ENCODE results near the gene SLC22A14. TPM values are rescaled to one million over a fixed set of nuclear protein-coding genes. Genes with fewer than 3 reads are reported as not detected.
A peak's percentile ranks its signal among the peaks of the same experiment; 100 is the strongest.

The SLC22A14 gene
- total RNA-seq, 6 experiments from 2014 or later = 0.12 to 0.29 (median 0.12) TPM; not detected in 3

- no peaks in the 10 kb centered on the region for H3K36me3 ChIP-seq
- no peak overlapping the region for H3K27ac ChIP-seq
- 76% methylated on average over 4 of the region's 9 CpGs for WGBS (ENCODE audit: insufficient coverage, low coverage, low lambda C conversion rate, missing lambda C conversion rate)
- no peak for ATAC-seq
- H3K4me3 ChIP-seq = no peak overlapping the region
- no peaks in the 10 kb centered on the region for H3K4me1 ChIP-seq
- TF ChIP-seq CTCF (IDR thresholded peaks at IDR 0.05) (no peak), POLR2A (IDR thresholded peaks at IDR 0.05) (no peak)
- DNase-seq = no peak
- H3K9me3 ChIP-seq = no peaks in the 10 kb centered on the region
- intact Hi-C loops (cut with DNase I) = no loop called here
- no peaks in the 10 kb centered on the region for H3K27me3 ChIP-seq
Observed at GRCh38 chr3:38308456-38308855, 26.4 kb downstream of the SLC22A14 start.

- DNase-seq (no peak), ATAC-seq (peak in 1 of 4 donors; percentile 23)
- H3K36me3 ChIP-seq = no peaks in the 10 kb centered on the region
- 76% methylated on average over 1 of the region's 1 CpG for WGBS (ENCODE audit: insufficient coverage, low coverage, low lambda C conversion rate, missing lambda C conversion rate)
- no peaks in the 10 kb centered on the region for H3K9me3 ChIP-seq
- H3K4me3 ChIP-seq = no peak overlapping the region
- no peaks in the 10 kb centered on the region for H3K27me3 ChIP-seq
- TF ChIP-seq POLR2A (IDR thresholded peaks at IDR 0.05) (no peak), CTCF (IDR thresholded peaks at IDR 0.05) (no peak)
- no peaks in the 10 kb centered on the region for H3K4me1 ChIP-seq
- no peak overlapping the region for H3K27ac ChIP-seq
- intact Hi-C loops (cut with DNase I) = no loop called here
Observed at GRCh38 chr3:38311476-38311875, 29.4 kb downstream of the SLC22A14 start.

GRCh38 chr3:38311941-38312340, 29.8 kb downstream of the SLC22A14 start:
- no peak for ATAC-seq
- no peak for DNase-seq
- Histone ChIP-seq H3K4me3 (no peak overlapping the region), H3K36me3 (no peaks in the 10 kb centered on the region), H3K4me1 (no peaks in the 10 kb centered on the region), H3K27ac (no peak overlapping the region), H3K9me3 (no peaks in the 10 kb centered on the region), H3K27me3 (no peaks in the 10 kb centered on the region)
- intact Hi-C loops (cut with DNase I) = no loop called here
- no peak for TF ChIP-seq POLR2A (IDR thresholded peaks at IDR 0.05)
- TF ChIP-seq CTCF (IDR thresholded peaks at IDR 0.05) = no peak
- WGBS (ENCODE audit: insufficient coverage, low coverage, low lambda C conversion rate, missing lambda C conversion rate) = 69% methylated on average over 2 of the region's 2 CpGs

- no peaks in the 10 kb centered on the region for H3K27me3 ChIP-seq
- TF ChIP-seq CTCF (IDR thresholded peaks at IDR 0.05) = no peak
- no peak for TF ChIP-seq POLR2A (IDR thresholded peaks at IDR 0.05)
- DNase-seq (no peak), ATAC-seq (no peak)
- intact Hi-C loops (cut with DNase I) = no loop called here
- no peak overlapping the region for H3K27ac ChIP-seq
- WGBS (ENCODE audit: insufficient coverage, low coverage, low lambda C conversion rate, missing lambda C conversion rate) = 78% methylated on average over 3 of the region's 3 CpGs
- no peaks in the 10 kb centered on the region for H3K4me1 ChIP-seq
- H3K4me3 ChIP-seq = no peak overlapping the region
- H3K36me3 ChIP-seq = no peaks in the 10 kb centered on the region
- no peaks in the 10 kb centered on the region for H3K9me3 ChIP-seq
Observed at GRCh38 chr3:38312356-38312755, 30.3 kb downstream of the SLC22A14 start.

GRCh38 chr3:38313263-38313662, 31.2 kb downstream of the SLC22A14 start:
- Histone ChIP-seq H3K27ac (no peak overlapping the region), H3K36me3 (no peaks in the 10 kb centered on the region), H3K9me3 (no peaks in the 10 kb centered on the region), H3K4me3 (no peak overlapping the region), H3K27me3 (no peaks in the 10 kb centered on the region), H3K4me1 (no peaks in the 10 kb centered on the region)
- DNase-seq (no peak), ATAC-seq (no peak)
- WGBS (ENCODE audit: insufficient coverage, low coverage, low lambda C conversion rate, missing lambda C conversion rate) = 100% methylated on average over 1 of the region's 5 CpGs
- intact Hi-C loops (cut with DNase I) = no loop called here
- no peak for TF ChIP-seq CTCF (IDR thresholded peaks at IDR 0.05)
- no peak for TF ChIP-seq POLR2A (IDR thresholded peaks at IDR 0.05)
